IMR-90 (cell line): Measurements from ENCODE around the gene KCTD10. TPM values are rescaled to one million over a fixed set of nuclear protein-coding genes. Genes with fewer than 3 reads are reported as not detected.

Source experiments
- ATAC-seq: fragments of 200-7000 bp; cut with Tn5 transposase; 2 replicates; pipeline ENCODE4 v1.9.1; 2020; ENCODE audit warnings: low read depth, mild to moderate bottlenecking, moderate library complexity
- BruUV-seq: library from RNA; stranded (reverse); fragments of 400-500 nt; replicated peaks from 2 replicates; lab custom pipeline; 2021; lab: Mats Ljungman, UMichigan
- CTCF ChIA-PET: fragments of 300-600 bp; formaldehyde crosslinking; extraction: SDS; loops from one replicate; lab custom pipeline; 2021; ENCODE audit warnings: antibody characterized with exemption; lab: Yijun Ruan, JAX
- POLR2A ChIA-PET: fragments of 300-600 bp; sonication (Branson Sonifier 250); formaldehyde crosslinking; loops from one replicate; lab custom pipeline; 2022; ENCODE audit warnings: antibody characterized with exemption; ENCODE audit not compliant: unreplicated experiment; lab: Charles Lee
- DNase-seq: peaks from one replicate; pipeline ENCODE4 v3.0.0; 2013
- H2AFZ ChIP-seq: replicated peaks from 2 replicates; pipeline ENCODE3; 2013; ENCODE audit warnings: low read length, mild to moderate bottlenecking; ENCODE audit not compliant: poor library complexity
- H2AK5ac ChIP-seq: 2 replicates; pipeline ENCODE4 v1.6.1; 2013; ENCODE audit warnings: low read depth, low read length, inconsistent platforms
- H2AK9ac ChIP-seq: replicated peaks from 2 replicates; pipeline ENCODE3; 2013; ENCODE audit warnings: mild to moderate bottlenecking, low read depth, low read length, moderate library complexity; ENCODE audit not compliant: poor library complexity
- H2BK120ac ChIP-seq: 2 replicates; pipeline ENCODE4 v1.6.1; 2013; ENCODE audit warnings: low read depth, low read length, inconsistent platforms
- H2BK15ac ChIP-seq: 3 replicates; pipeline ENCODE4 v1.6.1; 2013; ENCODE audit warnings: low read depth, low read length, inconsistent platforms
- H2BK20ac ChIP-seq: 2 replicates; pipeline ENCODE4 v1.6.1; 2013; ENCODE audit warnings: low read depth, mild to moderate bottlenecking, inconsistent platforms, low read length, moderate library complexity
- H2BK5ac ChIP-seq: 2 replicates; pipeline ENCODE4 v1.6.1; 2013; ENCODE audit warnings: mild to moderate bottlenecking, low read depth, low read length, inconsistent platforms; ENCODE audit not compliant: poor library complexity, severe bottlenecking
- H3K14ac ChIP-seq: replicated peaks from 2 replicates; pipeline ENCODE4 v1.6.1; 2013; ENCODE audit warnings: low read depth, low read length, inconsistent platforms
- H3K18ac ChIP-seq: 2 replicates; pipeline ENCODE4 v1.6.1; 2013; ENCODE audit warnings: low read depth, low read length, control low read depth
- H3K23ac ChIP-seq: 2 replicates; pipeline ENCODE4 v1.6.1; 2013; ENCODE audit warnings: low read depth, low read length, inconsistent platforms
- H3K27ac ChIP-seq: 2 replicates; pipeline ENCODE4 v1.5.1; 2013; ENCODE audit warnings: mild to moderate bottlenecking, control low read depth, low read length; ENCODE audit not compliant: insufficient read depth
- H3K27me3 ChIP-seq: 2 replicates; pipeline ENCODE4 v1.6.1; 2013; ENCODE audit warnings: low read length; ENCODE audit not compliant: control insufficient read depth, insufficient read depth
- H3K36me3 ChIP-seq: 2 replicates; pipeline ENCODE4 v1.6.1; 2013; ENCODE audit warnings: low read length, mixed read lengths; ENCODE audit not compliant: control insufficient read depth, insufficient read depth
- H3K4ac ChIP-seq: 2 replicates; pipeline ENCODE4 v1.6.1; 2013; ENCODE audit warnings: low read depth, low read length, inconsistent platforms
- H3K4me1 ChIP-seq: 2 replicates; pipeline ENCODE4 v1.6.1; 2013; ENCODE audit warnings: low read length, mixed read lengths; ENCODE audit not compliant: control insufficient read depth, insufficient read depth
- H3K4me2 ChIP-seq: 2 replicates; pipeline ENCODE4 v1.6.1; 2013; ENCODE audit warnings: low read depth, mild to moderate bottlenecking, control low read depth, low read length, moderate library complexity
- H3K4me3 ChIP-seq: 2 replicates; pipeline ENCODE4 v1.5.1; 2013; ENCODE audit warnings: low read depth, mild to moderate bottlenecking, control low read depth, low read length, moderate library complexity; ENCODE audit not compliant: insufficient read depth
- H3K56ac ChIP-seq: 2 replicates; pipeline ENCODE4 v1.6.1; 2013; ENCODE audit warnings: low read length, inconsistent platforms; ENCODE audit not compliant: insufficient read depth; ENCODE audit errors: extremely low read depth
- H3K79me1 ChIP-seq, 2 experiments: 2 replicates each; pipeline ENCODE4 v1.6.1; 2013; ENCODE audit warnings: low read length in 2 of 2, inconsistent platforms in 1 of 2, low read depth in 1 of 2
- H3K9ac ChIP-seq: 2 replicates; pipeline ENCODE4 v1.6.1; 2013; ENCODE audit warnings: low read depth, low read length, control low read depth
- H3K9me1 ChIP-seq: 2 replicates; pipeline ENCODE4 v1.6.1; 2013; ENCODE audit warnings: low read length, inconsistent platforms; ENCODE audit not compliant: insufficient read depth
- H3K9me3 ChIP-seq: 2 replicates; pipeline ENCODE4 v1.6.1; 2013; ENCODE audit warnings: low read length; ENCODE audit not compliant: control insufficient read depth, insufficient read depth
- H4K20me1 ChIP-seq: 2 replicates; pipeline ENCODE4 v1.6.1; 2013; ENCODE audit warnings: low read length, inconsistent platforms; ENCODE audit not compliant: insufficient read depth
- H4K5ac ChIP-seq: 2 replicates; pipeline ENCODE4 v1.6.1; 2013; ENCODE audit warnings: mild to moderate bottlenecking, low read depth, low read length, control low read depth
- H4K8ac ChIP-seq, 2 experiments: 2 replicates each; pipeline ENCODE4 v1.6.1; 2013; ENCODE audit warnings: low read depth in 2 of 2, low read length in 2 of 2, control low read depth in 1 of 2, inconsistent platforms in 1 of 2
- H4K91ac ChIP-seq: 2 replicates; pipeline ENCODE4 v1.6.1; 2013; ENCODE audit warnings: low read depth, low read length, inconsistent platforms; ENCODE audit not compliant: insufficient read depth
- CEBPB ChIP-seq: IDR thresholded peaks from 2 replicates; pipeline ENCODE4 v1.6.1; 2012; ENCODE audit warnings: low read depth, low read length, improper control_type of control experiment
- MAZ ChIP-seq: IDR thresholded peaks from 2 replicates; pipeline ENCODE4 v1.6.1; 2012; ENCODE audit warnings: low read depth, mild to moderate bottlenecking, low read length, improper control_type of control experiment, moderate library complexity, borderline replicate concordance
- POLR2A ChIP-seq: IDR thresholded peaks from 2 replicates; pipeline ENCODE4 v1.6.1; 2012; ENCODE audit warnings: mild to moderate bottlenecking, low read depth, low read length
- WGBS, 2 experiments: methylation state at CpG; one replicate each; pipeline versions ENCODE4 v1.1.5 to v1.1.7; 2013; ENCODE audit warnings: missing lambda C conversion rate in 2 of 2; ENCODE audit not compliant: insufficient read length in 1 of 2; ENCODE audit errors: extremely low coverage in 2 of 2; 5-methylcytosine and 5-hydroxymethylcytosine counted together
- dilution Hi-C: fragments of 300-500 bp; cut with HindIII; formaldehyde crosslinking; loops from one replicate; pipeline ENCODE4 v1.14.3; 2018; ENCODE audit warnings: low sequenced_read_pairs; ENCODE audit not compliant: unreplicated experiment
- in situ Hi-C: fragments of 300-500 bp; cut with MboI; formaldehyde crosslinking; loops from 3 replicates; pipeline ENCODE4 v1.14.3; 2019; ENCODE audit warnings: low sequenced_read_pairs, inconsistent platforms, mixed read lengths
- intact Hi-C: fragments of 100-400 bp; cut with micrococcal nuclease; formaldehyde crosslinking; loops from 2 replicates; pipeline ENCODE4 v1.10.0; 2022
- polyA plus RNA-seq, 3 experiments: library from polyadenylated mRNA; depleted of rRNA; stranded (reverse); fragments of >200 nt; gene quantifications; 2 replicates each; pipeline ENCODE4 v1.2.3, GENCODE V29; 2012; ENCODE audit warnings: low replicate concordance in 1 of 3
- total RNA-seq: library from RNA; depleted of rRNA; stranded (reverse); fragments of >200 nt; gene quantifications from 2 replicates; pipeline ENCODE4 v1.2.3, GENCODE V29; 2012

KCTD10 gene
- total and polyA plus RNA-seq, 2 of the 4 experiments (the other 2 are of a cell fraction) = 72.1 to 88.4 TPM

- dilution Hi-C loops = no loop called here
- no peak overlapping the region for H2BK120ac ChIP-seq
- no peak overlapping the region for H3K14ac ChIP-seq
- H3K4me2 ChIP-seq = no peak overlapping the region
- no peaks in the 10 kb centered on the region; the same call in 1 of the 2 replicates for H3K4me1 ChIP-seq
- intact Hi-C loops = no loop called here
- no peak overlapping the region for H3K18ac ChIP-seq
- no peak overlapping the region for H3K56ac ChIP-seq
- no peak overlapping the region; the same call in 1 of the 2 replicates for H3K4ac ChIP-seq
- TF ChIP-seq CEBPB (no peak), MAZ (no peak), POLR2A (no peak)
- no peak overlapping the region; the same call in 1 of the 2 replicates for H2AK5ac ChIP-seq
- H3K9me3 ChIP-seq = no peaks in the 10 kb centered on the region
- H4K5ac ChIP-seq = no peak overlapping the region
- H3K36me3 ChIP-seq = no peaks in the 10 kb centered on the region
- no peak overlapping the region for H2BK5ac ChIP-seq
- WGBS, 2 experiments = no CpG with 5 or more reads among the region's 7 CpGs
- ATAC-seq (no peak), DNase-seq (no peak)
- no peaks in the 10 kb centered on the region for H3K27me3 ChIP-seq
- no peak overlapping the region for H4K91ac ChIP-seq
- in situ Hi-C loops = no loop called here
- no peaks in the 10 kb centered on the region for H4K20me1 ChIP-seq
- H3K9ac ChIP-seq = no peak overlapping the region
- no peak overlapping the region for H2AK9ac ChIP-seq
- no peak overlapping the region for H3K4me3 ChIP-seq
- ChIA-PET CTCF (interaction anchor here (1.6 kb wide), 1 partner anchor 8 kb away, joined by 7 read pairs; no protein-coding TSS in a partner anchor), POLR2A (no interaction called here)
- no peak overlapping the region for H2AFZ ChIP-seq
- no peak overlapping the region for H2BK15ac ChIP-seq
- no peak overlapping the region for H2BK20ac ChIP-seq
- no peak overlapping the region for H4K8ac ChIP-seq
- BruUV-seq = no TSS peak
- H3K9me1 ChIP-seq = peaks cover 6% of the 10 kb centered on the region; the same call in 1 of the 2 replicates
- no peak overlapping the region for H3K27ac ChIP-seq
- H3K79me1 ChIP-seq = peaks cover 0 to 4% of the 10 kb centered on the region in 2 experiments; a peak in 1 of 4 replicates
- no peak overlapping the region for H3K23ac ChIP-seq
Measured at GRCh38 chr12:109436188-109436560, 40.9 kb downstream of the KCTD10 start.
